Adipocyte (in vitro differentiated cells): ENCODE data around the gene TFR2.

ENCODE experiments used
- DNase-seq: peaks from one replicate; pipeline ENCODE4 v3.0.0-alpha.2; 2015; ENCODE audit warnings: low read depth
- H3K27me3 ChIP-seq: replicated peaks from 2 replicates; pipeline ENCODE4 v1.7.0; 2013; ENCODE audit warnings: mild to moderate bottlenecking, low read length, moderate library complexity; ENCODE audit not compliant: control insufficient read depth, insufficient read depth
- H3K36me3 ChIP-seq: 2 replicates; pipeline ENCODE4 v1.7.0; 2013; ENCODE audit warnings: low read length, mild to moderate bottlenecking, moderate library complexity; ENCODE audit not compliant: control insufficient read depth, insufficient read depth, severe bottlenecking
- H3K4me1 ChIP-seq: 2 replicates; pipeline ENCODE4 v1.7.0; 2013; ENCODE audit warnings: mild to moderate bottlenecking, low read length, moderate library complexity; ENCODE audit not compliant: control insufficient read depth, insufficient read depth
- H3K4me3 ChIP-seq: 2 replicates; pipeline ENCODE4 v1.7.0; 2013; ENCODE audit warnings: mild to moderate bottlenecking, low read length, moderate library complexity
- H3K9ac ChIP-seq: 2 replicates; pipeline ENCODE4 v1.7.0; 2013; ENCODE audit warnings: mild to moderate bottlenecking, low read length, moderate library complexity
- H3K9me3 ChIP-seq: 2 replicates; pipeline ENCODE4 v1.7.0; 2013; ENCODE audit warnings: mild to moderate bottlenecking, low read length, moderate library complexity; ENCODE audit not compliant: control insufficient read depth

Gene TFR2

DNA sequence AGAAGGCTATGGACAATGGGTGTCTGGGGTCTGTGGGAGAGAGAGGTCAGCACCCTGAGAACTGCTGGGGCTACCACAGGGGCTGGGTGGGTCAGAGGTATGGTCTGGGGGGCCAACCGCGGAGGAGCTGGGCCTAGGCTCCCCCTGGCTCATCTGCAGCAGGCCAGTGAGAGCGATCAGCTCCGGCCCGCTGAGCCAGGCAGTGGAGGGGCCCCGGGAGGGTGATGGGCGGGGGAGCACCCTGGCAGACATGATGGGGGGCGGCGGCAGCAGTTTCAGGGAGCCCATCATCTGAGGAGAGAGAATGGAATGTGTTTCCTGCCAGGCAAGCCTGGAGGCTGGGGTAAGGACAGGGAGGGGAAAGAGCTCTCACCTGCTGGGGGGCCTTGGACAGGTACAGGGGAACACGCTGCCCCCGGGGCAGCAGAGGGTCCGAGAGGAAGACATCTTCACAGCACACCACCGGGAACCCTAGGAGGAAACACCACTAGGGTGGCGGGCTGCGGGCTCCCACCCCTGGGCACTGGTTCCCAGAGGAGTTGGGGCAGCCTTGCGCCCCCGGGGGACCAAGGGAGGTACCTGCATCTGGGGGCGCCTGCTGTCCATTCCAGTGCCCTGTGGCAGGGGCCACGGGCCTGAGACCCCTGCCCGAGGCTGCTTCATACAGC, 68.9 kb downstream of the TFR2 start:
- H3K36me3 ChIP-seq = peaks cover 26% of the 10 kb centered on the region
- peaks cover 9% of the 10 kb centered on the region for H3K4me1 ChIP-seq
- DNase-seq = no peak

DNA sequence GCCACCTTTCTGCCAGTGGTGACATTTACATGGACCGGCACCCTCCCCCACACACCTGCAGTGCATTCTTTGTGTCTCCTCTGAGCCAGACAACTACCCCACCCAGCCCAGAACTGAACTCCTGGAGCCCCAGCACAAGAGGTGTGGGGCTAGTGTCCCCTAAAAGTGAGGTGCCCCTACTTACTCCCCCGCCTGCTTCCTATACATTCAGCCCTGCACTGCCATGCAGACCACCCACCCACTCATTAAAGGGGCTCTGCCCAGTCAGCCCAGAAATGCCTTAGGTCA, 69.6 kb downstream of the TFR2 start:
- Histone ChIP-seq H3K4me3 (no peak overlapping the region), H3K36me3 (peaks cover 21% of the 10 kb centered on the region), H3K9ac (no peak overlapping the region), H3K9me3 (no peaks in the 10 kb centered on the region), H3K4me1 (peaks cover 9% of the 10 kb centered on the region), H3K27me3 (peaks cover 8% of the 10 kb centered on the region)
- DNase-seq = no peak

More for the DNA sequence above, 68.9 kb downstream of the TFR2 start:
- no peak overlapping the region for H3K9ac ChIP-seq
- peaks cover 8% of the 10 kb centered on the region for H3K27me3 ChIP-seq
- H3K9me3 ChIP-seq = no peaks in the 10 kb centered on the region
- H3K4me3 ChIP-seq = no peak overlapping the region

DNA sequence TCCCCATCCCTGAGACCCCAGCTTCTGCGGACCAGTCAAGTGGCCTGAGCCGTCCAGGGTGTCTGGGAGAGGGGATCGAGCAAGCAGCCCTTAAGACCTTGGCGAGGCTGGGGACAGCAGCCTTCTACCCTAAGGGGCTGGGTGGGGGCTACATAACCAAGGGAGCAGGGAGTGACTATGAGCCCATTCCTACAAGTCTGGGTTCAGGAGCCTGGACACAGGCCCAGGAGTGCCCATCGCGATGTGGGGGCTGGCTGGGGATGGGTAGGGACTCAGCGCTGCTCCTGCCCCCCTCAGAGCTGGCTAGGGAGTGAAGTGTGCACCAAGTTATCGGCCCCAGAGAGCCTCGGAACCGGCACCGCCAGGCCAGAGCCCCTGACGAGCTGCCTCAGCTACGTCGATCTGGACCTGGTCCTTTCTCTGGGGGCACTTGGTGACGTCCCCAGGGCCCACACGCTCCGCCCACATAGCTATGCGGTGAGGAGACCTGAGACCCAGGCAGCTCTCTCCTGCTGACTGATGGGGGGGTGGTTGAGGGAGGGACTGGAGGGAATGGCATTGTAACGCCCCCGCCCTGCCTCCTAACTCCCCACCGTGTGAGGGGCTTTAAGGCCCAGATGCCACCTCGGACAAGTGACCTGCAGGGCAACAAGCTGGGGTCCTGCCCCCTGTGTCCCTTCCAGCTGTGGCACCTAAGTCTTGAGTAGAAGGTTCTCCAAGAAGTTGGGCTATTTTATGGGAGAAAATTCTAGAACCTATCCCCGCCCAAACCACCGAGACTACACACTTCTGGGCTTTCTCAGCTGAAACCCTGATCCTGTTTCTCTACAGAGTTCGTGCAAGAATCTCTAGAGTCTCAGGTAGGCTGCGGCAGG, 70.2 kb downstream of the TFR2 start:
- H3K4me3 ChIP-seq = no peak overlapping the region
- peaks cover 8% of the 10 kb centered on the region for H3K27me3 ChIP-seq
- H3K9me3 ChIP-seq = no peaks in the 10 kb centered on the region
- peaks cover 9% of the 10 kb centered on the region for H3K4me1 ChIP-seq
- DNase-seq = no peak
- peaks cover 15% of the 10 kb centered on the region for H3K36me3 ChIP-seq
- H3K9ac ChIP-seq = no peak overlapping the region
